ENCODE data around the gene CACNA1B. TPM values are rescaled to one million over a fixed set of nuclear protein-coding genes. Genes with fewer than 3 reads are reported as not detected.

CACNA1B gene
- total RNA-seq, 1 experiment from 2014 or later: 1.7 TPM

DNA sequence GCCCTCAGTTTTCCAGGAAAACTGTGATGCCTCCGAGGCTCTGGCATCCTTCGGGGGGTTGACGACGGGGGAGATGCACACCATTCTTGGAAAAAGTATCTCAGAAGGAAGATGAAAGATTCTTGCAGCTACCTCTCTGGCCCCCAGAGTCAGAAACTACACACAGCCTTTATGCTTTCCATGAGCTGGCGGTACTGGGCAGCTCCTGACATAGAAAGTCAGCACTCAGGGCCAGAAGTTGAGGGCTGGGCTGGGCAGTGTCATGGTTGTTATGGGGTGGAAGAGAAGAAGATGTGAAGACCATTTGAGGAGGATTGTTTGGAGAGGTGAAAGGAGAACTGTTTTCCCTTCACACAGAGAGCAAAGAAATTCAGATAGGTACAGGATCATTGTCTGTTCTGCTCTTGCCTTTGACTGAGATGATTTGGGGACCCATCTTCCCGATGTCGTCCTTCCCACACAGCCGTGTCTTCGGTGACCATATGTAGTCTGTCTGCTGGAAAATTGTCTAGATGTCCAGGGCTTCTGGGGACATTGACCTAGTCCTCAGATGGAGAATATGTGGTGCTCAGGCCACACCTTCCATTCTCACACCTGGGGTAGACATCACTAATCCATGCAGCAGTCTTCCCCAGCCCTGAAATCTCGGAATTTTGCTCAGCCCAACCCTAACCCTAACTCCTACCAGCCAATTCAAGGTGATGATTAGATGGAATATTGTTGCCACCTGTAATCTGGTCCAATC, 237.1 kb downstream of the CACNA1B start (continued):
- TF ChIP-seq ATF3 (IDR thresholded peaks at IDR 0.05) (no peak), ZNF274 (IDR thresholded peaks at IDR 0.05; ENCODE audit: low read depth, low read length) (no peak), FOSL1 (IDR thresholded peaks at IDR 0.05; ENCODE audit: low read depth) (no peak), TCF7L2 (IDR thresholded peaks at IDR 0.05; ENCODE audit: borderline replicate concordance, extremely low read depth, insufficient read depth, insufficient read length) (no peak), ZFX (IDR thresholded peaks at IDR 0.05) (no peak), POLR2AphosphoS5 (IDR thresholded peaks at IDR 0.05; ENCODE audit: low read depth, low read length) (no peak), SIN3A (IDR thresholded peaks at IDR 0.05; ENCODE audit: low read depth) (no peak), ELF1 (IDR thresholded peaks at IDR 0.05; ENCODE audit: borderline replicate concordance, low read depth) (no peak), EZH2phosphoT487 (IDR thresholded peaks at IDR 0.05; ENCODE audit: borderline replicate concordance) (no peak)

DNA sequence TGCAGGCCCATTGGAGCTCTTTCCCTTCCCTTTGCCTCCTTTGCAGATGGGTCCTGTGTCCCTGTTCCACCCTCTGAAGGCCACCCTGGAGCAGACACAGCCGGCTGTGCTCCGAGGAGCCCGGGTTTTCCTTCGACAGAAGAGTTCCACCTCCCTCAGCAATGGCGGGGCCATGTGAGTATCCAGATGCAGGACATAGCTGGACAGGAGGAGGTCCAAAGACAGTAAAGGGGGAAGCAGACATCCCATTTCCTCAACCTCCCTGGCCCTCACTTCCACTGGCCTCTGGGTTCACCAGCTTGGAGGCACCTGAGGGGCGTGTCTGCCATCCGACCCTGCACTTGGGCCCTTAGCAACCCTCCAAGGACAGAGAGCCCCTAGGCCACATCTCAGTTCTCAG, 237.9 kb downstream of the CACNA1B start:
- Histone ChIP-seq H3K9me2 (ENCODE audit: insufficient read depth) (no peaks in the 10 kb centered on the region), H3K4me1 (ENCODE audit: control insufficient read depth in 1 of 2, insufficient read depth in 2 of 2, low read length in 2 of 2) (no peaks in the 10 kb centered on the region), H4K20me1 (ENCODE audit: insufficient read depth) (no peaks in the 10 kb centered on the region), H3K9ac (ENCODE audit: low read length) (no peak overlapping the region), H3K4me2 (ENCODE audit: low read length) (no peak overlapping the region), H3K36me3 (ENCODE audit: control insufficient read depth in 1 of 2, insufficient read depth in 2 of 2, low read length in 2 of 2) (no peaks in the 10 kb centered on the region), H3K4me3 (replicated peaks in 1 of 2; ENCODE audit: low read depth in 1 of 2, low read length in 2 of 2) (no peak overlapping the region), H3K27ac (ENCODE audit: low read depth, low read length) (no peak overlapping the region), H3K79me2 (ENCODE audit: insufficient read depth, low read length) (no peaks in the 10 kb centered on the region), H3K9me3 (ENCODE audit: control insufficient read depth in 1 of 2, insufficient read depth in 1 of 2, low read depth in 1 of 2, low read length in 2 of 2) (no peaks in the 10 kb centered on the region), H3K27me3 (ENCODE audit: insufficient read depth, low read length) (no peaks in the 10 kb centered on the region), H2AFZ (ENCODE audit: low read depth, low read length, poor library complexity, severe bottlenecking) (no peak overlapping the region)
- ChIA-PET CTCF (no interaction called here), POLR2A (no interaction called here), RAD21 (ENCODE audit: low non-redundant PET in 1 of 2, low total read pairs in 2 of 2, uncharacterized antibody in 2 of 2, unreplicated experiment in 2 of 2) (no interaction called here)
- BruUV-seq (replicated peaks): no TSS peak
- ATAC-seq: no peak; the same call in 1 of the 2 replicates
- intact Hi-C loops (cut with micrococcal nuclease): no loop called here
- no peak for DNase-seq (ENCODE audit: low read depth, low spot score)
- TF ChIP-seq ZFX (IDR thresholded peaks at IDR 0.05) (no peak), EGR1 (IDR thresholded peaks at IDR 0.05; ENCODE audit: low read depth) (no peak), FOSL1 (IDR thresholded peaks at IDR 0.05; ENCODE audit: low read depth) (no peak), YY1 (IDR thresholded peaks at IDR 0.05; ENCODE audit: extremely low read depth, insufficient replicate concordance, low read depth, low read length) (no peak), TCF7L2 (IDR thresholded peaks at IDR 0.05; ENCODE audit: borderline replicate concordance, extremely low read depth, insufficient read depth, insufficient read length) (no peak), CEBPB (IDR thresholded peaks at IDR 0.05; ENCODE audit: low read depth) (no peak), POLR2A (IDR thresholded peaks at IDR 0.05; ENCODE audit: borderline replicate concordance, extremely low read depth, insufficient read depth, insufficient read length) (no peak), RAD21 (IDR thresholded peaks at IDR 0.05; ENCODE audit: low read depth) (no peak), REST (IDR thresholded peaks at IDR 0.05; ENCODE audit: low read depth) (no peak), ATF3 (IDR thresholded peaks at IDR 0.05) (no peak), CBX3 (IDR thresholded peaks at IDR 0.05; ENCODE audit: low read depth) (no peak)
- TF ChIP-seq, protein P1, sequence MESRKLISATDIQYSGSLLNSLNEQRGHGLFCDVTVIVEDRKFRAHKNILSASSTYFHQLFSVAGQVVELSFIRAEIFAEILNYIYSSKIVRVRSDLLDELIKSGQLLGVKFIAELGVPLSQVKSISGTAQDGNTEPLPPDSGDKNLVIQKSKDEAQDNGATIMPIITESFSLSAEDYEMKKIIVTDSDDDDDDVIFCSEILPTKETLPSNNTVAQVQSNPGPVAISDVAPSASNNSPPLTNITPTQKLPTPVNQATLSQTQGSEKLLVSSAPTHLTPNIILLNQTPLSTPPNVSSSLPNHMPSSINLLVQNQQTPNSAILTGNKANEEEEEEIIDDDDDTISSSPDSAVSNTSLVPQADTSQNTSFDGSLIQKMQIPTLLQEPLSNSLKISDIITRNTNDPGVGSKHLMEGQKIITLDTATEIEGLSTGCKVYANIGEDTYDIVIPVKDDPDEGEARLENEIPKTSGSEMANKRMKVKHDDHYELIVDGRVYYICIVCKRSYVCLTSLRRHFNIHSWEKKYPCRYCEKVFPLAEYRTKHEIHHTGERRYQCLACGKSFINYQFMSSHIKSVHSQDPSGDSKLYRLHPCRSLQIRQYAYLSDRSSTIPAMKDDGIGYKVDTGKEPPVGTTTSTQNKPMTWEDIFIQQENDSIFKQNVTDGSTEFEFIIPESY (IDR thresholded peaks at IDR 0.05; ENCODE audit: extremely low read depth, insufficient replicate concordance, low read length): no peak
